T-helper 1 cell treated with Interleukin-12 subunit alpha and Interleukin-12 subunit beta and Interleukin-4 antibody, amounts not matched to agents 30 ng/mL and 1 ng/mL, for 36 hours (primary cell): ENCODE data around the gene PARS2. TPM values are rescaled to one million over a fixed set of nuclear protein-coding genes. Genes with fewer than 3 reads are reported as not detected.
"Not testable (repeated sequence)": the region's sequence is repeated elsewhere in the genome, so short reads cannot be mapped to it uniquely, and the experiment has no call there.

ENCODE experiments used
- intact Hi-C: fragments of 100-400 bp; cut with micrococcal nuclease; formaldehyde crosslinking; loops from one replicate; pipeline ENCODE4 v1.15.1; 2024
- total RNA-seq: library from RNA; stranded (reverse); gene quantifications from 2 replicates; pipeline ENCODE4 v1.2.3, GENCODE V29; 2022

PARS2 gene
- total RNA-seq, 1 donor from 2014 or later = 5.6 TPM

DNA sequence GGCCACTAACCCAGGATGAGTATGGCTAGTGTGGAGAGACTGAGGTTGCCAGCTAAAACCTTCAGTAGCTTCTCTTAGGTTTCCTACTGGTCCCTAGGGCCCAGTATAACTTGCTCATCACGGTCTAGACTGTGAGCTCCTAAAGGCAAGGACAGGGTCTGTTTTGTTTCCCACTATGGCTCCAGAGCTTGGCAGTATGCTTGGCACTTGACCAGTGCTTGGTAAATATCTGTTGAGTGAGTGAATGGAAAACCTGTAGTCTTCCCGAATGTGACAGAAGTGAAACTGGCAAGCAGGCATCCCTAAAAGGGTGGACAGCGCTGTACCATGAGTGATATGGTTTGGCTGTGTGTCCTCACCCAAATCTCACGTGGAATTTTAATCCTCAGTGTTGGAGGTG, 13.1 kb upstream of the PARS2 start:
- intact Hi-C loops = no loop called here

GRCh38 chr1:54777011-54777410, 12.7 kb upstream of the PARS2 start:
- intact Hi-C loops = no loop called here

- intact Hi-C loops = not testable (repeated sequence)
These were observed 11.8 kb upstream of the PARS2 start for GRCh38 chr1:54775828-54776721.

GRCh38 chr1:54774820-54775498, 10.6 kb upstream of the PARS2 start:
- intact Hi-C loops = no loop called here

DNA sequence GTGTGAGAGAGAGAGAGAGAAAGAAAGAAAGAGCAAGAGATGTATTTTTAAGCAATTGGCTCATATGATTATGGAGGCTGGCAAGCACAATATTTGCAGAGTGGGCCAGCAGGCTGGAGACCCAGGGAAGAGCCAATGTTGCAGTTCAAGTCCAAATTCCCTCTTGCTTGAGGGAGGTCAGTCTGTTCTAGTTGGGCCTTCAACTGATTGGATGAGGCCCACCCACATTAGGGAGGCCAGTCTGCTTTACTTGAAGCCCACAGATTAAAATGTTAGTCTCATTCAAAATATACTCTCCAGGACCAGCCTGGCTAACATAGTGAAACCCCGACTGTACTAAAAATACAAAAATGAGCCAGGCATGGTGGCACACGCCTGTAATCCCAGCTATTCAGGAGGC, 8.6 kb upstream of the PARS2 start:
- intact Hi-C loops = no loop called here

DNA sequence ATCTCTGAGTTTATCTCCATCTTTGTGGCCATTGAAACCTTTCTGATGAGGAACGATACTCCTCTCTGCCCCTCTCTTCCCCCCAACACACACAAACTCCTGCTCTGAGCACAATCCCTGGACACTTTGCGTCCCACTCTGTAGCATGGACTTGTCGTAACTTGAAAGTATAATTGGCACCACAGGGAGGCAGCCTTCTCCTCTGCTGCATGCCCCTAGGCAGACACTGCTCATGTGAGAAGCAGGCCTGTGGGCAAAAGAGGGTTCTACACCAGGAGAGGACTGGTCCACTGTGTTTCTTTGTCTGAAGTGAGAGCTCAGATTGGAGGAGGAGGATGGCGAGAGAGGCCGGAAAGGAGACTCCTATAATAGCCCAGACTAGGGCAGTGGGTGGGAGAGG, 3.8 kb upstream of the PARS2 start:
- intact Hi-C loops = loop anchor here (1.0 kb wide), 1 partner anchor 42 kb away; no protein-coding TSS in a partner anchor

- intact Hi-C loops = no loop called here
These were observed 3.2 kb upstream of the PARS2 start for GRCh38 chr1:54767526-54767925.

DNA sequence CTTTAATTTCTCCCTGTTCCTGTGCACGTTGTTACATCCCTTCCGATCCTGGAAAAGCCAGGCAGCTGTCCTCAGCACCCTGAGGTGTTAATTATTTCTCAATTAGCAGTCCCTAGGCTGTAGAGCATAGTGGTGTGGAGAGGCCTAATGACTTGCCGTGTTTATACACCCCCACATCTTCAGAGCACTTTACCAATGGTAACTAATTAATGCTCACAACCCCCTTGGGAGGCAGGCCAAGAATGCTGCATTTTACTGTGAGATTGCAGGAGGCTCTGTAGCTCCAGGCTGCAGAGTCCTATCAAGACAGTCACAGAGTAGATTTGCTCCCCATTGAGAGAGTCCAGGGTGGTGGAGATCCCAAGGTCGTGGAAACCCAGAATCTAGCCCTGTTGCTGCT, 2.4 kb upstream of the PARS2 start:
- intact Hi-C loops = no loop called here

- intact Hi-C loops = loop anchor here (1.0 to 5.0 kb wide), 12 partner anchors 36 to 1438 kb away; partner anchors contain the start of genes CYB5RL, DHCR24, LRP8 and MRPL37
These were observed 719 bp upstream of the PARS2 start for GRCh38 chr1:54764922-54765561.

- intact Hi-C loops = loop anchor here (1.0 to 5.0 kb wide), 12 partner anchors 38 to 1436 kb away; partner anchors contain the start of genes CYB5RL, DHCR24, LRP8 and MRPL37
These were observed 549 bp downstream of the PARS2 start for GRCh38 chr1:54763816-54764132.

- intact Hi-C loops = no loop called here
These were observed 5.5 kb downstream of the PARS2 start for GRCh38 chr1:54758678-54759348.

DNA sequence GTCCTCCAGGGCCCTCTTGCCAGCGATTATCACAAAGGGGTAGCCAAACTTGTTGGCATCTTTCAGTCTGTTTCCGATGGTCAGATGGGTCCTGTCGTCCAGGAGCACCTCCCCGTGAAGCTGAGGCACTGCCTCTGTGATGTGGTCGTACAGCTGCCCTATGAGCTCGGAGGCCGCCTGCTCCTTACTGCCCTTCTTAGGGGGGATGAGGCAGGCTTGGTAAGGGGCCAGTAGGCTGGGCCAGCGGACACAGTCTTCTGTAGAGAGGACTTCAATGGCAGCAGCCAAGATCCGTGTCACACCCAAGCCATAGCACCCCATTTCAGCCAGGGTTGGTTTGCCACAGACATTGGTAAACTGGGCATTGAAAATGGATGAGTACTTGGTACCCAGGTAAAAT, 6.5 kb downstream of the PARS2 start:
- intact Hi-C loops = no loop called here

DNA sequence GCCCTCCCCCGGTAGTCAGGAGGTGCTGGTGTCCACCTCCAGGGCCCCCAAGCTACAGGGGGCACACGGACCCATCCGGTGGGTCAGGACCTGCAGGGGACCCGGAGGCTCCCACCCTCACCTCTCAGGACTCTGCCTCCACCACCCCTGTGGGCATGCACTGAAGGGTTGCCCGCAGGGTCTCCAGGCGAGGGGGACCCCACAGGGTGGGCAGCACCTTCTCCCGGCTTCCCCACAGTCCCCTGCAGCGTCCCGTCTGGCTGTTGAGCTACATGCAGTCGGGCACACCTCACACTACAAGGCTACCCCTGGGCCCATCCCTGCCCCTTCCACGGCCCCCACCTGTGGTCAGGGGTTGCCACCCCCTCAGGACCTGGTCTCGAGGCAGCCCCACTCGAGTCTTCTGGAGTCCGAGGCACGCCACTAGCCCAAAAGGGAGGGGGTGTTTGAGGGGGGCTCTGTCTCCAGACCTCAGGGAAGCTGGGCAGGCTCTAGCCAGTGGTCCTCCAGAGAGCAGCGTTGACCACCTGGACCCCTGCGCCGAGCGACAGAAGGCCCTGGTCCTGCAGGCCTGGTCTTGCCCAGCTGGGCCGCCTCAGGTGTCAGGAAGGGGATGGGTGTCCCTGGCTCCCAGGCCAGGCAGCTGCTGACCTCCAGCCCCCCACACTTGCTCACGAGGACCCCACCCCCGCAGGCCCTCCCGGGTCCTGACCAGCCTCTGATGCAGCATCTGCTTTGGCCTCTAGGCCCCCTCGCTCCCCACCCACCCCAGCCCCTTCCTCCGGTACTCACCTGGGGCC, 9.6 kb downstream of the PARS2 start:
- intact Hi-C loops = no loop called here

GRCh38 chr1:54754045-54754444, 10.3 kb downstream of the PARS2 start:
- intact Hi-C loops = no loop called here

GRCh38 chr1:54751426-54751825, 12.9 kb downstream of the PARS2 start:
- intact Hi-C loops = no loop called here

- intact Hi-C loops = no loop called here
These were observed 13.7 kb downstream of the PARS2 start for GRCh38 chr1:54750596-54750995.

- intact Hi-C loops = no loop called here
These were observed 16.1 kb downstream of the PARS2 start for GRCh38 chr1:54748094-54748835.

DNA sequence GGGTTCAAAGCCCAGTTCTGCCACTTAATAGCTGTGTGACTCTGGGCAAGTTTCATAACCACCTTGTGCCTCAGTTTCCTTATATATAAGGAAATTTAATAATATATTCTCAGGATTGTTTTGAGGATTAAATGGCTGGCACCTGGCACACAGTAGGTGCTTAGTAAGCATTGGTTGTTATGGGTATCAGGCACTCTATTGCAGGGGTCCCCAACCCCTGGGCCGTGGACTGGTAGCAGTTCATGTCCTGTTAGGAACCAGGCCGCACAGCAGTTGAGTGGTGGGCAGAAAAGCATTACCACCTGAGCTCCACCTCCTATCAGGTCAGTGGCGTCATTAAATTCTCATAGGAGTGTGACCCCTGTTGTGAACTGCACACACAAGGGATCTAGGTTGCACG, 18.5 kb downstream of the PARS2 start:
- intact Hi-C loops = no loop called here

- intact Hi-C loops = no loop called here
These were observed 19.0 kb downstream of the PARS2 start for GRCh38 chr1:54745274-54745673.

GRCh38 chr1:54744696-54745095, 19.6 kb downstream of the PARS2 start:
- intact Hi-C loops = no loop called here
